ENCODE results near the gene PLEKHG2.

- TF ChIP-seq MAX (CRISPR knock-in tag; IDR thresholded peaks at IDR 0.05) (peak; percentile 30; the same call in 1 of the 2 replicates), SMAD4 (CRISPR knock-in tag; IDR thresholded peaks at IDR 0.05) (no peak), CTCF (IDR thresholded peaks at IDR 0.05) (no peak), NFE2L1 (CRISPR knock-in tag; IDR thresholded peaks at IDR 0.05) (no peak), AR (CRISPR knock-in tag; IDR thresholded peaks at IDR 0.05) (no peak), JUN (CRISPR knock-in tag; IDR thresholded peaks at IDR 0.05) (no peak), IRF2 (CRISPR knock-in tag; IDR thresholded peaks at IDR 0.05; ENCODE audit: borderline replicate concordance, low read depth) (no peak), CREB1 (CRISPR knock-in tag; IDR thresholded peaks at IDR 0.05) (no peak), KAT7 (CRISPR knock-in tag; IDR thresholded peaks at IDR 0.05; ENCODE audit: borderline replicate concordance) (no peak), NFYB (CRISPR knock-in tag; conservative IDR thresholded peaks at IDR 0.05; ENCODE audit: low read depth) (no peak), AFF4 (CRISPR knock-in tag; IDR thresholded peaks at IDR 0.05; ENCODE audit: borderline replicate concordance) (no peak), ETV6 (CRISPR knock-in tag; IDR thresholded peaks at IDR 0.05) (peak; percentile 78; the same call in 1 of the 2 replicates), PRDM15 (CRISPR knock-in tag; IDR thresholded peaks at IDR 0.05) (peak; percentile 72; the same call in 1 of the 2 replicates)
These were observed 16.0 kb downstream of the PLEKHG2 start for GRCh38 chr19:39428283-39429112.

Measured in WTC11 (cell line).